B cell (primary cell): ENCODE measurements around the gene SPEN.

ENCODE experiments used
- CTCF ChIP-seq: fragments of 200-600 bp; IDR thresholded peaks from one replicate; pipeline ENCODE4 v1.8.0; 2022; ENCODE audit warnings: antibody characterized with exemption, mild to moderate bottlenecking
- EZH2 ChIP-seq: IDR thresholded peaks from 2 replicates; pipeline ENCODE4 v1.6.1; 2012; ENCODE audit warnings: borderline replicate concordance, low read depth, mild to moderate bottlenecking, moderate library complexity, low read length; ENCODE audit not compliant: insufficient read depth, poor library complexity, severe bottlenecking

GRCh38 chr1:15949453-15950245 lies 102.1 kb downstream of the SPEN start:
- TF ChIP-seq EZH2, result no peak
- no peak for TF ChIP-seq CTCF
